ENCODE results near the gene RADIL.

Gene RADIL

GRCh38 chr7:4779118-4779517, 104.4 kb downstream of the RADIL start:
- no peaks in the 10 kb centered on the region for H3K27me3 ChIP-seq (ENCODE audit: insufficient read depth, poor library complexity, severe bottlenecking)
- H3K27ac ChIP-seq (replicated peaks) = no peak overlapping the region
- no peak overlapping the region for H3K4me3 ChIP-seq (replicated peaks; ENCODE audit: insufficient read depth, low read length)
- no peak for DNase-seq (ENCODE audit: low read depth in 1 of 2, low spot score in 1 of 2)
- TF ChIP-seq POLR2AphosphoS5 (IDR thresholded peaks at IDR 0.05; ENCODE audit: low read depth) (no peak), REST (IDR thresholded peaks at IDR 0.05; ENCODE audit: insufficient replicate concordance, low read depth) (no peak), GABPA (IDR thresholded peaks at IDR 0.05; ENCODE audit: low read depth) (no peak), CTCF (IDR thresholded peaks at IDR 0.05; ENCODE audit: insufficient read depth, low read length) (no peak), SPI1 (IDR thresholded peaks at IDR 0.05; ENCODE audit: borderline replicate concordance, low read depth) (no peak)

GRCh38 chr7:4775848-4776623, 107.5 kb downstream of the RADIL start:
- H3K27me3 ChIP-seq (ENCODE audit: insufficient read depth, poor library complexity, severe bottlenecking) = no peaks in the 10 kb centered on the region
- TF ChIP-seq GABPA (IDR thresholded peaks at IDR 0.05; ENCODE audit: low read depth) (no peak), POLR2AphosphoS5 (IDR thresholded peaks at IDR 0.05; ENCODE audit: low read depth) (no peak), CTCF (IDR thresholded peaks at IDR 0.05; ENCODE audit: insufficient read depth, low read length) (no peak), SPI1 (IDR thresholded peaks at IDR 0.05; ENCODE audit: borderline replicate concordance, low read depth) (no peak), REST (IDR thresholded peaks at IDR 0.05; ENCODE audit: insufficient replicate concordance, low read depth) (no peak)
- peak in 1 of 2 experiments; percentile 45 for DNase-seq (ENCODE audit: low read depth in 1 of 2, low spot score in 1 of 2)
- H3K27ac ChIP-seq (replicated peaks) = peak overlapping the region; percentile 91
- peak overlapping the region; percentile 99 for H3K4me3 ChIP-seq (replicated peaks; ENCODE audit: insufficient read depth, low read length)

- peak within 1 kb of the TSS; percentile 99 for H3K4me3 ChIP-seq (replicated peaks; ENCODE audit: insufficient read depth, low read length)
- DNase-seq (ENCODE audit: low read depth in 1 of 2, low spot score in 1 of 2) = peak; percentile 94 to 96
- H3K27ac ChIP-seq (replicated peaks) = peak within 1 kb of the TSS; percentile 91
Observed at GRCh38 chr7:4775250-4775847, 108.2 kb downstream of the RADIL start, which contains the start of gene AP5Z1. Gene AP5Z1, plus strand, starts transcription at chr7:4775623. Its CDS starts 93 bp downstream, at chr7:4775716.

More at GRCh38 chr7:4775250-4775847, 108.2 kb downstream of the RADIL start, which contains the start of gene AP5Z1:
- TF ChIP-seq POLR2AphosphoS5 (IDR thresholded peaks at IDR 0.05; ENCODE audit: low read depth) (peak; percentile 84), REST (IDR thresholded peaks at IDR 0.05; ENCODE audit: insufficient replicate concordance, low read depth) (no peak), GABPA (IDR thresholded peaks at IDR 0.05; ENCODE audit: low read depth) (peak; percentile 77), CTCF (IDR thresholded peaks at IDR 0.05; ENCODE audit: insufficient read depth, low read length) (no peak)
- H3K27me3 ChIP-seq (ENCODE audit: insufficient read depth, poor library complexity, severe bottlenecking) = no peaks in the 10 kb centered on the region
